A549 (cell line): Measurements from ENCODE around the gene SLC39A13.

ENCODE experiments used
- ATOH8 ChIP-seq: fragments of 250-450 bp; sonication (Bioruptor Pico); IDR thresholded peaks from 2 replicates; pipeline ENCODE4 v1.5.0; 2020; ENCODE audit warnings: low read depth, mild to moderate bottlenecking, moderate library complexity
- BHLHE40 ChIP-seq: IDR thresholded peaks from 2 replicates; pipeline ENCODE4 v1.6.1; 2012; ENCODE audit warnings: low read depth, low read length, inconsistent platforms
- CTCF ChIP-seq: fragments of >200 bp; sonication (Bioruptor Twin); formaldehyde crosslinking; IDR thresholded peaks from 3 replicates; pipeline ENCODE4 v1.5.1; 2016
- E2F6 ChIP-seq: IDR thresholded peaks from 2 replicates; pipeline ENCODE4 v1.6.1; 2012; ENCODE audit warnings: low read depth, borderline replicate concordance
- EP300 ChIP-seq, 2 experiments: fragments of >200 bp; sonication (Bioruptor Twin); formaldehyde crosslinking; IDR thresholded peaks; 2 replicates in 1 of 2; 3 replicates in 1 of 2; pipeline ENCODE4 v1.6.1; 2016 to 2017
- ESRRA ChIP-seq: fragments of 150-350 bp; IDR thresholded peaks from 2 replicates; pipeline ENCODE4 v1.6.1; 2014; ENCODE audit warnings: mild to moderate bottlenecking, low read length, borderline replicate concordance
- HOXB5 ChIP-seq: fragments of 250-450 bp; sonication (Bioruptor Pico); IDR thresholded peaks from 2 replicates; pipeline ENCODE4 v1.5.0; 2020; ENCODE audit warnings: mild to moderate bottlenecking, moderate library complexity
- JUN ChIP-seq, 2 experiments: fragments of >200 bp; sonication (Bioruptor Twin); formaldehyde crosslinking; IDR thresholded peaks; 2 replicates in 1 of 2; 3 replicates in 1 of 2; pipeline ENCODE4 v1.6.1; 2016 to 2017
- POLR2A ChIP-seq: IDR thresholded peaks from 2 replicates; pipeline ENCODE4 v1.6.1; 2012; ENCODE audit warnings: mild to moderate bottlenecking, low read length
- RNF2 ChIP-seq: fragments of 200-600 bp; sonication (generic); IDR thresholded peaks from 2 replicates; pipeline ENCODE4 v1.6.1; 2016; ENCODE audit warnings: low read depth, mild to moderate bottlenecking, antibody characterized with exemption, moderate library complexity, borderline replicate concordance
- ZNF302 ChIP-seq: fragments of 250-450 bp; sonication (Bioruptor Pico); IDR thresholded peaks from 2 replicates; pipeline ENCODE4 v1.9.0; 2021; ENCODE audit warnings: inconsistent platforms, mild to moderate bottlenecking, moderate library complexity
- TF ChIP-seq, protein P1 (sequence below): IDR thresholded peaks from 2 replicates; pipeline ENCODE4 v1.6.1; 2012
- TF ChIP-seq, protein P2 (sequence below): fragments of 200-600 bp; sonication (generic); IDR thresholded peaks from 2 replicates; pipeline ENCODE4 v1.6.1; 2016; ENCODE audit warnings: antibody characterized with exemption, mild to moderate bottlenecking, moderate library complexity

- TF ChIP-seq ESRRA (no peak), ATOH8 (CRISPR knock-in tag) (no peak), CTCF (no peak), JUN (IDR thresholded peaks at IDR 0.05) (no peak), POLR2A (no peak), RNF2 (no peak), E2F6 (no peak), EP300 (IDR thresholded peaks at IDR 0.05) (no peak), BHLHE40 (no peak), HOXB5 (CRISPR knock-in tag) (no peak), ZNF302 (CRISPR knock-in tag) (no peak)
- TF ChIP-seq, protein P1, sequence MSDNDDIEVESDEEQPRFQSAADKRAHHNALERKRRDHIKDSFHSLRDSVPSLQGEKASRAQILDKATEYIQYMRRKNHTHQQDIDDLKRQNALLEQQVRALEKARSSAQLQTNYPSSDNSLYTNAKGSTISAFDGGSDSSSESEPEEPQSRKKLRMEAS = no peak
- TF ChIP-seq, protein P2, sequence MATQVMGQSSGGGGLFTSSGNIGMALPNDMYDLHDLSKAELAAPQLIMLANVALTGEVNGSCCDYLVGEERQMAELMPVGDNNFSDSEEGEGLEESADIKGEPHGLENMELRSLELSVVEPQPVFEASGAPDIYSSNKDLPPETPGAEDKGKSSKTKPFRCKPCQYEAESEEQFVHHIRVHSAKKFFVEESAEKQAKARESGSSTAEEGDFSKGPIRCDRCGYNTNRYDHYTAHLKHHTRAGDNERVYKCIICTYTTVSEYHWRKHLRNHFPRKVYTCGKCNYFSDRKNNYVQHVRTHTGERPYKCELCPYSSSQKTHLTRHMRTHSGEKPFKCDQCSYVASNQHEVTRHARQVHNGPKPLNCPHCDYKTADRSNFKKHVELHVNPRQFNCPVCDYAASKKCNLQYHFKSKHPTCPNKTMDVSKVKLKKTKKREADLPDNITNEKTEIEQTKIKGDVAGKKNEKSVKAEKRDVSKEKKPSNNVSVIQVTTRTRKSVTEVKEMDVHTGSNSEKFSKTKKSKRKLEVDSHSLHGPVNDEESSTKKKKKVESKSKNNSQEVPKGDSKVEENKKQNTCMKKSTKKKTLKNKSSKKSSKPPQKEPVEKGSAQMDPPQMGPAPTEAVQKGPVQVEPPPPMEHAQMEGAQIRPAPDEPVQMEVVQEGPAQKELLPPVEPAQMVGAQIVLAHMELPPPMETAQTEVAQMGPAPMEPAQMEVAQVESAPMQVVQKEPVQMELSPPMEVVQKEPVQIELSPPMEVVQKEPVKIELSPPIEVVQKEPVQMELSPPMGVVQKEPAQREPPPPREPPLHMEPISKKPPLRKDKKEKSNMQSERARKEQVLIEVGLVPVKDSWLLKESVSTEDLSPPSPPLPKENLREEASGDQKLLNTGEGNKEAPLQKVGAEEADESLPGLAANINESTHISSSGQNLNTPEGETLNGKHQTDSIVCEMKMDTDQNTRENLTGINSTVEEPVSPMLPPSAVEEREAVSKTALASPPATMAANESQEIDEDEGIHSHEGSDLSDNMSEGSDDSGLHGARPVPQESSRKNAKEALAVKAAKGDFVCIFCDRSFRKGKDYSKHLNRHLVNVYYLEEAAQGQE = no peak
These were observed 34.8 kb downstream of the SLC39A13 start for GRCh38 chr11:47443028-47443700.
